ENCODE measurements around the gene CHIC2.

DNA sequence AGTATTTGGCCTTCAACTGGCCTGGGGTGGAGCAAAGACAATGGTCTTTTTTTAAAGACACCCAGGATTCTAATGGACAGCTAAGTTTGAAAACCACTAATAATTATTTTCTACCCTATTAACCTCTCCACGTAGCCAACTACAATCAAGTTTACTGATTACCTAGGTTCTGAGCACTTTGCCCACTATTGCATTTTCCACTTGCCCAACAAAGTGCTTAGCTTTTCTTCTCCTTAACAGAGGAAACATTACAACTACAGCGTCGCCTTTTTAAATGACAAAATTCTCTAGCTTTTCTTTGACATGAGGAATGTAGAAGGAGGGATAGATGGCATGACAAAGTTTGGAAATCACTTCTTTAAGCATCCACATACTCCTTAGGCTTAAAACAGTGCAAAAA, 2.0 kb downstream of the CHIC2 start:
- TF ChIP-seq, protein P1, sequence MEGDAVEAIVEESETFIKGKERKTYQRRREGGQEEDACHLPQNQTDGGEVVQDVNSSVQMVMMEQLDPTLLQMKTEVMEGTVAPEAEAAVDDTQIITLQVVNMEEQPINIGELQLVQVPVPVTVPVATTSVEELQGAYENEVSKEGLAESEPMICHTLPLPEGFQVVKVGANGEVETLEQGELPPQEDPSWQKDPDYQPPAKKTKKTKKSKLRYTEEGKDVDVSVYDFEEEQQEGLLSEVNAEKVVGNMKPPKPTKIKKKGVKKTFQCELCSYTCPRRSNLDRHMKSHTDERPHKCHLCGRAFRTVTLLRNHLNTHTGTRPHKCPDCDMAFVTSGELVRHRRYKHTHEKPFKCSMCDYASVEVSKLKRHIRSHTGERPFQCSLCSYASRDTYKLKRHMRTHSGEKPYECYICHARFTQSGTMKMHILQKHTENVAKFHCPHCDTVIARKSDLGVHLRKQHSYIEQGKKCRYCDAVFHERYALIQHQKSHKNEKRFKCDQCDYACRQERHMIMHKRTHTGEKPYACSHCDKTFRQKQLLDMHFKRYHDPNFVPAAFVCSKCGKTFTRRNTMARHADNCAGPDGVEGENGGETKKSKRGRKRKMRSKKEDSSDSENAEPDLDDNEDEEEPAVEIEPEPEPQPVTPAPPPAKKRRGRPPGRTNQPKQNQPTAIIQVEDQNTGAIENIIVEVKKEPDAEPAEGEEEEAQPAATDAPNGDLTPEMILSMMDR (conservative IDR thresholded peaks at IDR 0.05; ENCODE audit: low read depth, low read length): no peak
- TF ChIP-seq EZH2 (IDR thresholded peaks at IDR 0.05; ENCODE audit: low read length, unreplicated experiment): no peak
- no peak for TF ChIP-seq EZH2phosphoT487 (IDR thresholded peaks at IDR 0.05; ENCODE audit: borderline replicate concordance, low read length)

Measured in PC-3 (cell line).